A673 (cell line): ENCODE data around the gene MEIKIN.

Experiments used
- CTCF ChIP-seq: fragments of 300-800, 200-600 bp; sonication (generic); conservative IDR thresholded peaks from 2 replicates; pipeline ENCODE4 v1.5.1; 2017; ENCODE audit warnings: low read depth, mild to moderate bottlenecking, antibody characterized with exemption, low read length, moderate library complexity, mixed read lengths
- EZH2 ChIP-seq: fragments of 200-600 bp; sonication (generic); IDR thresholded peaks from 2 replicates; pipeline ENCODE4 v1.6.1; 2017; ENCODE audit warnings: borderline replicate concordance, low read depth, mild to moderate bottlenecking, mixed read lengths, antibody characterized with exemption, low read length; ENCODE audit not compliant: poor library complexity, severe bottlenecking

- TF ChIP-seq CTCF: no peak
- TF ChIP-seq EZH2: no peak
Observed at GRCh38 chr5:131763968-131764367, 181.5 kb downstream of the MEIKIN start.
